OCI-LY7 (cell line): ENCODE data around the gene ZC3H15. TPM values are rescaled to one million over a fixed set of nuclear protein-coding genes. Genes with fewer than 3 reads are reported as not detected.

Experiments
- BruUV-seq: library from RNA; stranded (reverse); fragments of 400-500 nt; replicated peaks from 2 replicates; lab custom pipeline; 2021; lab: Mats Ljungman, UMichigan
- CTCF ChIA-PET: fragments of 300-600 bp; sonication (Branson Sonifier 250); formaldehyde crosslinking; loops from one replicate; lab custom pipeline; 2022; ENCODE audit warnings: antibody characterized with exemption; ENCODE audit not compliant: unreplicated experiment; lab: Charles Lee
- POLR2A ChIA-PET: fragments of 300-600 bp; sonication (Branson Sonifier 250); formaldehyde crosslinking; loops from one replicate; lab custom pipeline; 2022; ENCODE audit warnings: antibody characterized with exemption; lab: Charles Lee
- DNase-seq: peaks from one replicate; pipeline ENCODE4 v3.0.0-alpha.2; 2015; ENCODE audit warnings: low spot score
- H2AFZ ChIP-seq: fragments of 200-600 bp; sonication (generic), shearing (Covaris generic); 2 replicates; pipeline ENCODE4 v1.6.1; 2014; ENCODE audit warnings: mild to moderate bottlenecking, antibody characterized with exemption, low read length, moderate library complexity
- H3K27ac ChIP-seq: fragments of 200-600 bp; sonication (generic); 2 replicates; pipeline ENCODE4 v1.5.1; 2014; ENCODE audit warnings: mixed run types, low read depth, mild to moderate bottlenecking, moderate library complexity, low read length, inconsistent platforms; ENCODE audit not compliant: poor library complexity, severe bottlenecking
- H3K36me3 ChIP-seq: fragments of 200-600 bp; sonication (generic); 2 replicates; pipeline ENCODE4 v1.6.1; 2014; ENCODE audit warnings: mild to moderate bottlenecking, antibody characterized with exemption, low read length, moderate library complexity, mixed read lengths; ENCODE audit not compliant: insufficient read depth
- H3K4me1 ChIP-seq: fragments of 200-600 bp; sonication (generic); 2 replicates; pipeline ENCODE4 v1.5.1; 2014; ENCODE audit warnings: mild to moderate bottlenecking, low read length; ENCODE audit not compliant: insufficient read depth, poor library complexity, severe bottlenecking
- H3K4me2 ChIP-seq: fragments of 200-600 bp; sonication (generic); 2 replicates; pipeline ENCODE4 v1.6.1; 2014; ENCODE audit warnings: mild to moderate bottlenecking, low read length
- H3K4me3 ChIP-seq: fragments of 200-600 bp; sonication (generic); 2 replicates; pipeline ENCODE4 v1.5.1; 2014; ENCODE audit warnings: mild to moderate bottlenecking, low read depth, low read length; ENCODE audit not compliant: poor library complexity, severe bottlenecking
- H3K79me2 ChIP-seq: fragments of 200-600 bp; sonication (generic); 2 replicates; pipeline ENCODE4 v1.6.1; 2016; ENCODE audit warnings: low read depth, mild to moderate bottlenecking, low read length, moderate library complexity, mixed read lengths; ENCODE audit not compliant: insufficient read depth
- H3K9me2 ChIP-seq: fragments of 200-600 bp; sonication (generic); 2 replicates; pipeline ENCODE4 v1.6.1; 2016; ENCODE audit warnings: mild to moderate bottlenecking, low read length, mixed read lengths; ENCODE audit not compliant: insufficient read depth
- H3K9me3 ChIP-seq: fragments of 200-600 bp; sonication (generic); 2 replicates; pipeline ENCODE4 v1.6.1; 2014; ENCODE audit warnings: mild to moderate bottlenecking, mixed run types, low read length, mixed read lengths
- H4K20me1 ChIP-seq: fragments of 200-600 bp; sonication (generic); 2 replicates; pipeline ENCODE4 v1.6.1; 2014; ENCODE audit warnings: mild to moderate bottlenecking, antibody characterized with exemption, low read length, moderate library complexity, mixed read lengths; ENCODE audit not compliant: insufficient read depth
- EZH2phosphoT487 ChIP-seq: fragments of 200-600 bp; sonication (generic); IDR thresholded peaks from 2 replicates; pipeline ENCODE4 v1.6.1; 2018; ENCODE audit warnings: low read depth, borderline replicate concordance, mild to moderate bottlenecking, mixed run types, antibody characterized with exemption, low read length, moderate library complexity, mixed read lengths
- intact Hi-C: fragments of 100-400 bp; cut with micrococcal nuclease; formaldehyde crosslinking; loops from one replicate; pipeline ENCODE4 v1.10.0; 2022; ENCODE audit not compliant: unreplicated experiment
- total RNA-seq, 2 experiments: library from RNA; depleted of rRNA in 1 of 2; stranded (reverse); fragments of >200 nt in 1 of 2; shearing (Covaris generic) in 1 of 2; gene quantifications; 2 replicates each; pipeline ENCODE4 v1.2.3, GENCODE V29; 2014 to 2022
- TF ChIP-seq, protein P1 (sequence below): fragments of 200-600 bp; sonication (generic); conservative IDR thresholded peaks from 2 replicates; pipeline ENCODE4 v1.5.1; 2014; ENCODE audit warnings: mild to moderate bottlenecking, antibody characterized with exemption, low read length, moderate library complexity, mixed read lengths

ZC3H15 gene
- total RNA-seq, 2 experiments from 2014 or later, result 47.7 to 74.0 TPM

DNA sequence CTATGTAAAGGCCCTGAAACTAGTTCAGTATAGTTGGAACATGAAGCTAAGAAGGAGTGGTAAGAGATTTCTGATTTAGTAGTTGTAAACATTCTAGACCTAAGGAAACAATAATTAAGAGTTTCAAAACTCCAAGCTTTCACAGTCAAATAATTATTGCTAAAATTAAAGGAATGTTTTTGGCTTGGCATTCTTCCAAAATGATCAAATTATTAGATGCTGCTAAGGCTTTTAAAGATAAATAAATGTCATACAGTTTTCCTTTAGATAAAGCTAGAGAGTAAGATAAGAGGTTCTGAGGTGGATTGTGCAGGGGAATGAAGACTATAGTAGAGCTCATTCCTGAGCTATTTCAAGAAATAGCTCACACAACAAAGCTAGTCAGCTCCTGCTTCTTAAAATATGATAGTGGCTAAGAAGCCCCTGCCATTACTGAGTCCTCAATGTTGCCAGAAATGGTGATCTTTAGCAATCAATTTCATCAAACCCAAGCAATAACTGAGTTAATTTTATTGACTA lies 45.3 kb downstream of the ZC3H15 start:
- BruUV-seq, result no TSS peak
- H3K4me3 ChIP-seq, result no peak overlapping the region
- H4K20me1 ChIP-seq, result no peaks in the 10 kb centered on the region
- intact Hi-C loops, result no loop called here
- H3K4me1 ChIP-seq, result no peaks in the 10 kb centered on the region
- no peaks in the 10 kb centered on the region for H3K9me2 ChIP-seq
- TF ChIP-seq, protein P1, sequence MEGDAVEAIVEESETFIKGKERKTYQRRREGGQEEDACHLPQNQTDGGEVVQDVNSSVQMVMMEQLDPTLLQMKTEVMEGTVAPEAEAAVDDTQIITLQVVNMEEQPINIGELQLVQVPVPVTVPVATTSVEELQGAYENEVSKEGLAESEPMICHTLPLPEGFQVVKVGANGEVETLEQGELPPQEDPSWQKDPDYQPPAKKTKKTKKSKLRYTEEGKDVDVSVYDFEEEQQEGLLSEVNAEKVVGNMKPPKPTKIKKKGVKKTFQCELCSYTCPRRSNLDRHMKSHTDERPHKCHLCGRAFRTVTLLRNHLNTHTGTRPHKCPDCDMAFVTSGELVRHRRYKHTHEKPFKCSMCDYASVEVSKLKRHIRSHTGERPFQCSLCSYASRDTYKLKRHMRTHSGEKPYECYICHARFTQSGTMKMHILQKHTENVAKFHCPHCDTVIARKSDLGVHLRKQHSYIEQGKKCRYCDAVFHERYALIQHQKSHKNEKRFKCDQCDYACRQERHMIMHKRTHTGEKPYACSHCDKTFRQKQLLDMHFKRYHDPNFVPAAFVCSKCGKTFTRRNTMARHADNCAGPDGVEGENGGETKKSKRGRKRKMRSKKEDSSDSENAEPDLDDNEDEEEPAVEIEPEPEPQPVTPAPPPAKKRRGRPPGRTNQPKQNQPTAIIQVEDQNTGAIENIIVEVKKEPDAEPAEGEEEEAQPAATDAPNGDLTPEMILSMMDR, result no peak
- TF ChIP-seq EZH2phosphoT487, result no peak
- no peaks in the 10 kb centered on the region for H3K36me3 ChIP-seq
- H3K9me3 ChIP-seq, result no peaks in the 10 kb centered on the region
- DNase-seq, result no peak
- H3K79me2 ChIP-seq, result no peaks in the 10 kb centered on the region
- no peak overlapping the region for H3K27ac ChIP-seq
- ChIA-PET CTCF (no interaction called here), POLR2A (interaction anchor here (0.6 to 1.1 kb wide), 3 partner anchors 8 to 21 kb away, joined by 3 to 8 read pairs (median 3); no protein-coding TSS in a partner anchor)
- no peak overlapping the region for H3K4me2 ChIP-seq
- H2AFZ ChIP-seq, result no peak overlapping the region

DNA sequence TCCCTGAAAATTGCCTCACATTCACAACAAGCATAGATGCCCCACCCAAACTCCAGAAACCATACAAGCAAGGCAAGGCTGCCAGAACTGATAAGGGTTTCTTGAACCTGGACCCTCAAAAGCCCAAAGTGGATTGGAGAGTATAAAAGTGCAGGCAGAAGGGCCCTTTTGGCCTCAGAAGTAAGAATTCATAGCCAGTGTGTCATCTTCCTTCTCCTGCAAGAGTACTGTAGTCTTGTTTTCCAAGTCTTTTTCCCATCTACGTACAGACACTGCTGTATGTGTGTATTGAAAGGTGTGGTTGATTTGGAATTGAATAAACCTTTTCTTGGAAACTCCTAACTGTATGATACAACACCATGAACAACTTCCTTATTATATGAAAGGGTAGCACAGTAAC lies 46.8 kb downstream of the ZC3H15 start:
- Histone ChIP-seq H3K4me3 (no peak overlapping the region), H2AFZ (no peak overlapping the region), H3K9me3 (no peaks in the 10 kb centered on the region), H4K20me1 (no peaks in the 10 kb centered on the region), H3K4me1 (no peaks in the 10 kb centered on the region), H3K9me2 (no peaks in the 10 kb centered on the region), H3K79me2 (no peaks in the 10 kb centered on the region), H3K36me3 (no peaks in the 10 kb centered on the region), H3K4me2 (no peak overlapping the region), H3K27ac (no peak overlapping the region)
- intact Hi-C loops, result no loop called here
- BruUV-seq, result no TSS peak
- ChIA-PET POLR2A (no interaction called here), CTCF (no interaction called here)
- no peak for TF ChIP-seq EZH2phosphoT487
- TF ChIP-seq, protein P1, result no peak
- DNase-seq, result no peak

DNA sequence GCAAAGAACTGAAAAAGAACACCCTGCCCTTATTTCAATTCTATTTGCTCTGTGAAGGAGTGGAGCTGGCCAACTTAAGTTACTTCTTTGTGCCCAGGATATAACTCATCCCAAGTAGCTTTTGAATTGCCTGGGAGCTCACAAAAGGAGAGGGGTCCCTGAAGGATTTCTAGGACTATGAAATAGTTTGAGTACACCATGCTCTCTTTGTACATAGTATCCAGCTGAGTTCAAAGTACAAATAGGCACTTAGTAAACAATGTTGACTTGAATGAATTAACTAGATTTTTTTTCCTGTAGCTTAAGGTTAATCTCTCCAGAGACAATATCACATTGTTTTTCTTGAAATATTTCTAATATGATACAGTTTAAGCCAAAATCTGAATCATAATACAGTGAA lies 47.7 kb downstream of the ZC3H15 start:
- no peak for DNase-seq
- ChIA-PET CTCF (no interaction called here), POLR2A (interaction anchor here (0.7 kb wide), 1 partner anchor 214 kb away, joined by 3 read pairs; no protein-coding TSS in a partner anchor)
- no peak overlapping the region for H3K4me3 ChIP-seq
- H3K79me2 ChIP-seq, result no peaks in the 10 kb centered on the region
- H3K36me3 ChIP-seq, result no peaks in the 10 kb centered on the region
- no peak overlapping the region for H3K27ac ChIP-seq
- H4K20me1 ChIP-seq, result no peaks in the 10 kb centered on the region
- intact Hi-C loops, result no loop called here
- H3K9me2 ChIP-seq, result no peaks in the 10 kb centered on the region
- BruUV-seq, result no TSS peak
- no peak overlapping the region for H2AFZ ChIP-seq
- no peak overlapping the region for H3K4me2 ChIP-seq
- TF ChIP-seq EZH2phosphoT487, result no peak
- TF ChIP-seq, protein P1, result no peak
- no peaks in the 10 kb centered on the region for H3K9me3 ChIP-seq
- no peaks in the 10 kb centered on the region for H3K4me1 ChIP-seq
